Lower lobe of right lung (tissue), 2 donors: ENCODE data around the gene MRM2. TPM values are rescaled to one million over a fixed set of nuclear protein-coding genes. Genes with fewer than 3 reads are reported as not detected.

Experiments
- ATAC-seq, 2 donors: fragments of 200-7000 bp; cut with Tn5 transposase; one replicate each; pipeline ENCODE4 v1.9.1; 2020 to 2022; ENCODE audit warnings: mild to moderate bottlenecking in 2 of 2, moderate library complexity in 2 of 2
- DNase-seq: peaks from one replicate; pipeline ENCODE4 v3.0.0-alpha.2; 2020
- H3K27ac ChIP-seq: fragments of 200-600 bp; one replicate; pipeline ENCODE4 v1.8.0; 2022
- H3K27me3 ChIP-seq: fragments of 200-600 bp; one replicate; pipeline ENCODE4 v1.8.0; 2022; ENCODE audit warnings: low read depth
- H3K36me3 ChIP-seq: fragments of 200-600 bp; one replicate; pipeline ENCODE4 v1.8.0; 2022; ENCODE audit warnings: mild to moderate bottlenecking
- H3K4me1 ChIP-seq: fragments of 200-600 bp; one replicate; pipeline ENCODE4 v1.8.0; 2022
- H3K4me3 ChIP-seq: fragments of 200-600 bp; one replicate; pipeline ENCODE4 v1.8.0; 2022; ENCODE audit warnings: mild to moderate bottlenecking
- H3K9me3 ChIP-seq: fragments of 200-600 bp; one replicate; pipeline ENCODE4 v1.8.0; 2022
- intact Hi-C: fragments of 100-400 bp; cut with DNase I; formaldehyde crosslinking; loops from one replicate; pipeline ENCODE4 v1.11.0; 2022
- total RNA-seq: library from RNA; stranded (reverse); fragmentation: NEBNext Ultra II Directional; extraction: Animal tissue kit (Norgen Biotek cat#: 25700); gene quantifications from one replicate; pipeline ENCODE4 v1.2.1, GENCODE V29; 2021
- TF ChIP-seq, protein P1 (sequence below): fragments of 200-600 bp; IDR thresholded peaks from one replicate; pipeline ENCODE4 v1.8.0; 2022; ENCODE audit warnings: antibody characterized with exemption, mild to moderate bottlenecking
- donor health status: DM: no; HTN: yes; CAD: no; lungs with severe emphysema.

MRM2 gene
- total RNA-seq, 1 donor from 2014 or later, result 22.6 TPM

DNA sequence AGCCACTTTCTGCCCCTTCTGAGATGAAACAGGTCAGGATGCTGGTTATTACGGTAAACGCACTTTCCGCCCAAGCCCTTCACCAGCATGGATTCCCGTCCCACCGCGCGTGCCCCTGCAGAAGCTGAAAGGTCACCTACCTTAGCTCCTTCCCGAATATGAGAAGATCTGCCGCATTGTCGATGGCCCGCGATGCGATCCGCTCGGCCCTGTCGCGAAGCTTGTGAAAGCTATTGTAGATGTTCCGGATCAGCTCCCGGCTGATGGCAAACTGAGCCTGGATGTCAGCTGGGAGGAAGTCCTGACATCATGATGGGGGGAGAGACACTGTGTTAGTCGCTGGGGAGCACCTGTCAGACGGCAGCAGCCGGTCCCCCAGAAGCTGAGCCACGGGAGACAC is 22.2 kb upstream of the MRM2 start:
- Histone ChIP-seq H3K4me1 (no peaks in the 10 kb centered on the region), H3K36me3 (peaks cover 23% of the 10 kb centered on the region), H3K9me3 (no peaks in the 10 kb centered on the region), H3K4me3 (no peak overlapping the region), H3K27me3 (no peaks in the 10 kb centered on the region), H3K27ac (no peak overlapping the region)
- TF ChIP-seq, protein P1, sequence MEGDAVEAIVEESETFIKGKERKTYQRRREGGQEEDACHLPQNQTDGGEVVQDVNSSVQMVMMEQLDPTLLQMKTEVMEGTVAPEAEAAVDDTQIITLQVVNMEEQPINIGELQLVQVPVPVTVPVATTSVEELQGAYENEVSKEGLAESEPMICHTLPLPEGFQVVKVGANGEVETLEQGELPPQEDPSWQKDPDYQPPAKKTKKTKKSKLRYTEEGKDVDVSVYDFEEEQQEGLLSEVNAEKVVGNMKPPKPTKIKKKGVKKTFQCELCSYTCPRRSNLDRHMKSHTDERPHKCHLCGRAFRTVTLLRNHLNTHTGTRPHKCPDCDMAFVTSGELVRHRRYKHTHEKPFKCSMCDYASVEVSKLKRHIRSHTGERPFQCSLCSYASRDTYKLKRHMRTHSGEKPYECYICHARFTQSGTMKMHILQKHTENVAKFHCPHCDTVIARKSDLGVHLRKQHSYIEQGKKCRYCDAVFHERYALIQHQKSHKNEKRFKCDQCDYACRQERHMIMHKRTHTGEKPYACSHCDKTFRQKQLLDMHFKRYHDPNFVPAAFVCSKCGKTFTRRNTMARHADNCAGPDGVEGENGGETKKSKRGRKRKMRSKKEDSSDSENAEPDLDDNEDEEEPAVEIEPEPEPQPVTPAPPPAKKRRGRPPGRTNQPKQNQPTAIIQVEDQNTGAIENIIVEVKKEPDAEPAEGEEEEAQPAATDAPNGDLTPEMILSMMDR, result no peak
- ATAC-seq (no peak), DNase-seq (no peak)
- intact Hi-C loops, result no loop called here

DNA sequence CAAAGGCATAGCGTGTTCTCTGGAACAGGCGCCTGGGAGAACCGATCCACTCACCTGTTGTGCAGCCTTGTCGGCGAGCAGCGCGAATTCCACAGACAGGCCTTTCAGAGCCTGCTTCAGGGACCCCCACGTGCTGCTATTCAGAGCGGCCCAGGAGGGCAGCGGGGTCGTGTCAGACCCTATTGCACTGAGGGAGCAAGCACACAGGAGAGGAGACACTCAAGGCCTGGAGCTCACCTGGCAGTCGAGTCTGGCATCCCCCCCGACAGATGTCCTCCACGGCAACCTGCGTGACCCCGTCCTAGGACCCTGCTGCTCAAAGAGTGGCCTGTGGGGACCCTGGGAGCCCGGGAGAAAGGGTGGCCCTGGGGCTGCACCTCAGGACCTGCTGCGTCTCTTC is 21.2 kb upstream of the MRM2 start:
- H3K27ac ChIP-seq, result no peak overlapping the region
- TF ChIP-seq, protein P1, result no peak
- no peaks in the 10 kb centered on the region for H3K27me3 ChIP-seq
- ATAC-seq (no peak), DNase-seq (no peak)
- intact Hi-C loops, result no loop called here
- H3K4me1 ChIP-seq, result no peaks in the 10 kb centered on the region
- no peaks in the 10 kb centered on the region for H3K9me3 ChIP-seq
- H3K4me3 ChIP-seq, result no peak overlapping the region
- H3K36me3 ChIP-seq, result peaks cover 28% of the 10 kb centered on the region

DNA sequence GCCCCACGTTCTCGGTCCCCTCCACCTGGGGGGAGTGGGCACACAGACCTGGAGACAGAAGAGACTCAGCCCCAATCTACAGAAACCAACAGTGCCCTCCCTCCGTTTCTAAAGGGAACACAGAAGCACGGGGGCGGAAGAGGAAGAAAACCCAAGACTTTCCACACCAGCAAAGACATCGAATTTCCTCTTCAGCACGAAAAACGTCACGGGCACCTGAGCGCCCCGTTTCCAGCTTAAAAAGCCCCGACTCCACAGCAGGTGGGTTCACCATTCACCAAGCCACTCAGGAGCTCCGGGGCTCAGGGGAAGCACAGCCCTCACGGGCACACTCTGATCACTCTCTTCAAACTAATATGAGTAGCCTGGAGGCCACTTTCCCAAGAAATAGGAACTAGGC is 19.6 kb upstream of the MRM2 start:
- H3K4me3 ChIP-seq, result no peak overlapping the region
- H3K27ac ChIP-seq, result peak overlapping the region; percentile 42
- TF ChIP-seq, protein P1, result no peak
- H3K27me3 ChIP-seq, result no peaks in the 10 kb centered on the region
- ATAC-seq (peak; percentile 5 to 31), DNase-seq (peak; percentile 43)
- H3K9me3 ChIP-seq, result no peaks in the 10 kb centered on the region
- peaks cover 38% of the 10 kb centered on the region for H3K36me3 ChIP-seq
- no peaks in the 10 kb centered on the region for H3K4me1 ChIP-seq
- intact Hi-C loops, result no loop called here

DNA sequence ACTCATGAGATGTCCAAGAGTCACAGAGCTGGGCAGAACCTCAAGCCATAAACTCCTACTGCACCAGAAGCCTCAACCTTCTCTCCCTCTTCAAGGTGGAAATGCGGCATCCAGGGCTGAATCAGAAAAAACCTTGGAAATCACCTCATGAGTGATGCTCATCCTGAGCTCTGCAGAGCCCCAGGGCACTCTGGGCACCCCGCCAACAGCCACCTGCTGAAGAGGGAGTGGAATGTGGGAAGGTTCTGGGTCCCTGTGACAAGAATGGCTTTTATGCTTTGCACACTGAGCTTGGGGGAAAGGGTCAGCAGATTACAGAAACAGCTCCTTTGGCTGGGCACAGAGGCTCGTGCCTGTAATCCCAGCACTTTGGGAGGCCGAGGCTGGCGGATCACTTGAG is 18.8 kb upstream of the MRM2 start:
- Histone ChIP-seq H3K27me3 (no peaks in the 10 kb centered on the region), H3K4me3 (no peak overlapping the region), H3K36me3 (peaks cover 40% of the 10 kb centered on the region), H3K9me3 (no peaks in the 10 kb centered on the region), H3K27ac (no peak overlapping the region), H3K4me1 (no peaks in the 10 kb centered on the region)
- ATAC-seq, result peak; percentile 68 to 79
- intact Hi-C loops, result no loop called here
- DNase-seq, result peak; percentile 83
- TF ChIP-seq, protein P1, result no peak

DNA sequence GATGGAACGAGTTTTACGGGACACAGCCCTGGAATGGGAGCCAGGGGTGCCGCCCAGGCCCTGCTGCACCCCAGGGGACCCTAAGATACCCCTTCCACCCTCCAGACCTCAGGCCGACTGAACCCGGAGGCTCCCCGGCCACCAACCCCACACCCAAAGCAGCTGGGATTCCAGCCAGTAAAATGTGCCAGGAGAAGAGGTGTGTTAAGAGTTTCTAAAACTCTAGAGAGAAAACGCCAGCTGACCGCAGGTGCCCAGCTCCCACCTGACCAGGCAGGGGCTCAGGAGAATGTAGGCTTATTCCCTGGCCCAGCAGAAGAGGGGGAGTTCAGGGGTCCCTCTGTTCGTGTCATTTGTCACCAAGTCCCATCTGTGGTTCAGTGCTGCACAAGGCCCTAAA is 17.5 kb upstream of the MRM2 start:
- Histone ChIP-seq H3K36me3 (peaks cover 47% of the 10 kb centered on the region), H3K27ac (no peak overlapping the region), H3K4me3 (no peak overlapping the region), H3K9me3 (no peaks in the 10 kb centered on the region), H3K4me1 (no peaks in the 10 kb centered on the region), H3K27me3 (no peaks in the 10 kb centered on the region)
- peak; percentile 45 for DNase-seq
- TF ChIP-seq, protein P1, result no peak
- ATAC-seq, result peak; percentile 9 to 22
- intact Hi-C loops, result no loop called here
